ENCODE measurements around the gene HECW1.

- TF ChIP-seq CTCF (IDR thresholded peaks at IDR 0.05) (no peak), POLR2A (IDR thresholded peaks at IDR 0.05; ENCODE audit: low read depth) (no peak)
Measured at GRCh38 chr7:43295429-43295828, 183.0 kb downstream of the HECW1 start.

Data from esophagus muscularis mucosa (tissue), 3 donors.